DND-41 (cell line): ENCODE results near the gene BCAP29.

Source experiments
- ATAC-seq: fragments of 200-7000 bp; cut with Tn5 transposase; 3 replicates; pipeline ENCODE4 v1.9.1; 2021; ENCODE audit warnings: low read depth; ENCODE audit not compliant: insufficient read depth
- DNase-seq: peaks from one replicate; pipeline ENCODE4 v3.0.0-alpha.2; 2020
- H2AFZ ChIP-seq: 2 replicates; pipeline ENCODE4 v1.6.0; 2012; ENCODE audit warnings: low read depth, low read length
- H3K27ac ChIP-seq: 2 replicates; pipeline ENCODE4 v1.5.1; 2012; ENCODE audit warnings: low read length, inconsistent platforms
- H3K27me3 ChIP-seq: fragments of 200-600 bp; sonication (generic); 2 replicates; pipeline ENCODE4 v1.6.0; 2012; ENCODE audit warnings: low read length, mild to moderate bottlenecking, inconsistent platforms; ENCODE audit not compliant: insufficient read depth, poor library complexity
- H3K36me3 ChIP-seq: 2 replicates; pipeline ENCODE4 v1.5.1; 2012; ENCODE audit warnings: low read length, inconsistent platforms; ENCODE audit not compliant: insufficient read depth
- H3K4me1 ChIP-seq: 2 replicates; pipeline ENCODE4 v1.5.1; 2012; ENCODE audit warnings: mild to moderate bottlenecking, low read length; ENCODE audit not compliant: insufficient read depth
- H3K4me2 ChIP-seq: 2 replicates; pipeline ENCODE4 v1.6.0; 2012; ENCODE audit warnings: mild to moderate bottlenecking, moderate library complexity, low read length, inconsistent platforms; ENCODE audit not compliant: insufficient read depth
- H3K4me3 ChIP-seq, 2 experiments: fragments of 200-600 bp in 1 of 2; shearing (Covaris generic) in 1 of 2; 2 replicates each; pipeline ENCODE4 v1.5.1; 2012 to 2016; ENCODE audit warnings: inconsistent platforms in 2 of 2, low read length in 2 of 2, mild to moderate bottlenecking in 2 of 2, low read depth in 1 of 2, moderate library complexity in 1 of 2
- H3K79me2 ChIP-seq: 2 replicates; pipeline ENCODE4 v1.6.0; 2012; ENCODE audit warnings: low read length, inconsistent platforms; ENCODE audit not compliant: insufficient read depth
- H3K9ac ChIP-seq: 2 replicates; pipeline ENCODE4 v1.6.0; 2012; ENCODE audit warnings: low read depth, mild to moderate bottlenecking, inconsistent platforms, low read length, moderate library complexity
- H3K9me3 ChIP-seq: 2 replicates; pipeline ENCODE4 v1.5.1; 2012; ENCODE audit warnings: low read length, moderate library complexity, mild to moderate bottlenecking, inconsistent platforms; ENCODE audit not compliant: insufficient read depth, severe bottlenecking
- H4K20me1 ChIP-seq: 2 replicates; pipeline ENCODE4 v1.6.0; 2012; ENCODE audit warnings: low read length; ENCODE audit not compliant: insufficient read depth
- CTCF ChIP-seq: IDR thresholded peaks from 2 replicates; pipeline ENCODE4 v1.5.1; 2012; ENCODE audit warnings: borderline replicate concordance, low read length, moderate library complexity, mild to moderate bottlenecking; ENCODE audit not compliant: poor library complexity, severe bottlenecking; ENCODE audit errors: extremely low read depth
- EZH2 ChIP-seq: IDR thresholded peaks from 3 replicates; pipeline ENCODE4 v1.6.1; 2012; ENCODE audit warnings: borderline replicate concordance, low read depth, mild to moderate bottlenecking, moderate library complexity, low read length, inconsistent platforms; ENCODE audit not compliant: severe bottlenecking

The BCAP29 gene

DNA sequence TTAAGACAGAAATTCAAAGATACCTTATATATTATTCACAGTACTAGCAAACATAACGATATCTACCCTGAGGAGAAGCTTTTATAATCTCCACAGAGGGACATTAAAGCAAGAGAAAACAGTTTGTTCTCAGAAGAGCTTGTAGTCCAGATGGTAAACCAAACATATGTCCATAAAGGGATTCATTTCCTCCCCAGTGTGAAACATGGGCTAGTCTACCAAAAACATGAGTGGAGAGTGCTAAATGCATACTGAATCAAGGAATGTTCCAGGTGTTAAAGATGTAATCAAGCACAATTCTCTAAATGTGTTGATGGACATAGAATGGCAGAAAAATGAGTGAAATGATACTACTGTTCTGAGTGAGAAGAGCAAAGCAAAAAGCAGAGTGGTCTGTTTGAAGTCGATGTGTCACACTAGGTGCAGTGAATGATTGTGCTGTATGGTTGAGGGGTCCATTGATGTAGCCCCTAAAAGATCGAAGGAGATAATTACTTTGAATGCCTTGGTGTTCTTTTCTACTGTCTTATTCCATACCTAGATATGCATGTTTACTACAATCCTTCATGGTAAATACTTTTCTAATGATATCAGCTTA is 25.3 kb downstream of the BCAP29 start:
- H2AFZ ChIP-seq, result no peak overlapping the region
- no peak overlapping the region for H3K4me2 ChIP-seq
- H3K36me3 ChIP-seq, result peaks cover 35% of the 10 kb centered on the region; the same call in 1 of the 2 replicates
- no peak overlapping the region for H3K9ac ChIP-seq
- no peaks in the 10 kb centered on the region for H3K9me3 ChIP-seq
- TF ChIP-seq EZH2, result no peak
- no peak for TF ChIP-seq CTCF
- no peak overlapping the region for H3K4me3 ChIP-seq
- H3K27ac ChIP-seq, result no peak overlapping the region
- no peaks in the 10 kb centered on the region for H3K4me1 ChIP-seq
- ATAC-seq (no peak), DNase-seq (no peak)
- H3K79me2 ChIP-seq, result no peaks in the 10 kb centered on the region
- no peaks in the 10 kb centered on the region for H3K27me3 ChIP-seq
- H4K20me1 ChIP-seq, result no peaks in the 10 kb centered on the region

GRCh38 chr7:107606303-107606702 is 26.3 kb downstream of the BCAP29 start:
- Histone ChIP-seq H3K27me3 (no peaks in the 10 kb centered on the region), H3K4me1 (no peaks in the 10 kb centered on the region), H3K79me2 (no peaks in the 10 kb centered on the region), H3K9me3 (no peaks in the 10 kb centered on the region), H3K4me2 (no peak overlapping the region), H3K9ac (no peak overlapping the region), H2AFZ (no peak overlapping the region), H3K4me3 (no peak overlapping the region), H3K36me3 (peaks cover 25% of the 10 kb centered on the region; the same call in 1 of the 2 replicates), H4K20me1 (no peaks in the 10 kb centered on the region), H3K27ac (no peak overlapping the region)
- TF ChIP-seq EZH2 (no peak), CTCF (no peak)
- DNase-seq, result no peak
- ATAC-seq, result no peak

GRCh38 chr7:107609811-107610261 is 29.8 kb downstream of the BCAP29 start:
- no peak overlapping the region for H2AFZ ChIP-seq
- no peaks in the 10 kb centered on the region for H4K20me1 ChIP-seq
- H3K36me3 ChIP-seq, result peaks cover 33% of the 10 kb centered on the region; the same call in 1 of the 2 replicates
- H3K9me3 ChIP-seq, result no peaks in the 10 kb centered on the region
- DNase-seq (no peak), ATAC-seq (no peak)
- TF ChIP-seq EZH2 (no peak), CTCF (no peak)
- no peak overlapping the region for H3K27ac ChIP-seq
- no peaks in the 10 kb centered on the region for H3K4me1 ChIP-seq
- no peak overlapping the region for H3K4me2 ChIP-seq
- no peaks in the 10 kb centered on the region for H3K79me2 ChIP-seq
- no peak overlapping the region for H3K9ac ChIP-seq
- no peaks in the 10 kb centered on the region for H3K27me3 ChIP-seq
- no peak overlapping the region for H3K4me3 ChIP-seq
